Hematopoietic multipotent progenitor cell (in vitro differentiated cells): ENCODE measurements around the gene LRRC4C. TPM values are rescaled to one million over a fixed set of nuclear protein-coding genes. Genes with fewer than 3 reads are reported as not detected.
"Not testable (repeated sequence)": the region's sequence is repeated elsewhere in the genome, so short reads cannot be mapped to it uniquely, and the experiment has no call there.

ENCODE experiments used
- DNase-seq, 3 donors: peaks; one replicate each; pipeline ENCODE4 v3.0.0-alpha.2; 2011 to 2015; ENCODE audit warnings: low read depth in 2 of 3, low spot score in 2 of 3
- total RNA-seq: library from RNA; depleted of rRNA; stranded (reverse); fragments of >200 nt; gene quantifications from one replicate; pipeline ENCODE4 v1.2.3, GENCODE V29; 2012

Gene LRRC4C
- total RNA-seq, 1 donor: 1.9 TPM

DNA sequence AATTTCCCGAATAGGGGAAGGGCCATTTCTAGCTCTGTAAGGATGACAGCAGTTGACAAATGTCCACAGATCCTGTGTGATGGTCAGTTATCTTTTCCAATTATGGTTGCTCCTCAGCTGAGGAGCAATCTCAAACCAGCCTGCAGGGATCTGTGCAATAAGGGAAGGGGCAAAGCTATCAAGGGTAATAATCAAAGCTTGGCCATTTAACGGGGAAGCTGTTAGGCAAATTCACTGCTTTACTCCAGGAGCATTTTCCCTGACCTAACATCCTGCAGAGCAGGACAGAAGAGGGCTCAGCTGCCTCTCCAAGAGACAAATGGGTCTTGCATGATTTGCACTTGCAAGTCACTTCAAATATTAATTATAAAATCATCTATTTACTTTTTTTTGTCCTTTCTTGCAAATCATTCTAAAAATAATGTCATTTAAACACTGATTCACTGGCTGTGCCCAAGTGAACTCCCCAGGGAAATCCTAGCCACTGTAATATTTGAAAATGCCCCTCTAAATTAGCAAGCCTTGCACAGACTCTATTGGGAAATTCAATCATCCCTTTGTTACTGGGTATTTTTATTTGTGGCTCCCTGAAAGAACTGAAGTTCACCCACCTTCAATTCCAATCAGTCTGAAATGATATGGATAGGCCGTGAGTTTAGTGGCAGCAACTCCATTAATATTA is 1256.7 kb downstream of the LRRC4C start:
- no peak for DNase-seq

DNA sequence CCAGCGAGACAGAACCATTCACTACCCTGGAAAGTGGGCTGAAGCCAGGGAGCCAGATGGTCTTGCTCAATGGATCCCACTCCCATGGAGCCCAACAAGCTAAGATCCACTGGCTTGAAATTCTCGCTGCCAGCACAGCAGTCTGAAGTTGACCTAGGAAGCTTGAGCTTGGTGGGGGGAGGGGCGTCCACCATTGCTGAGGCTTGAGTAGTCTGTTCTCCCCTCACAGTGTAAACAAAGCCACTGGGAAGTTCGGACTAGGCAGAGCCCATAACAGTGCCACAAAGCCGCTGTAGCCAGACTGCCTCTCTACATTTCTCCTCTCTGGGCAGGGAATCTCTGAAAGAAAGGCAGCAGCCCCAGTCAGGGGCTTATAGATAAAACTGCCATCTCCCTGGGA is 1266.9 kb downstream of the LRRC4C start:
- DNase-seq: not testable (repeated sequence)

DNA sequence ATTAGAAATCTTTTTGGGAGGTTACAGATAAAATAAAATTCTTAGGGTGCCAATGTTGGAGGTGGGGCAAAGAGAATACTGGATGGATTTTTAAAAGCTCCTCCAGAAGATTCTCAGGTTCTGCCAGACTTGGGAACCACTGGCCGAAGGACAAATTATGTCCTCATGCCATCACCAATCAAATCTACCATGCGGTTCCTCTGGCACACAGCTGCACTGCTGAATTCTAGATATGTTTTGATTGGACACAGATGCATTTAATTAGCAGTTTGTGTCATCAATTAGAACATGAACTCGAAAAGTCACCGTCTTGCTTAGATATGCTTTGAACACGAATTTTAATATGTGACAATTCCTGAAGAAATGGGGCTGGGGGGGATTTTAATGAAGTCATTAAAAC is 1269.2 kb downstream of the LRRC4C start:
- DNase-seq: no peak

DNA sequence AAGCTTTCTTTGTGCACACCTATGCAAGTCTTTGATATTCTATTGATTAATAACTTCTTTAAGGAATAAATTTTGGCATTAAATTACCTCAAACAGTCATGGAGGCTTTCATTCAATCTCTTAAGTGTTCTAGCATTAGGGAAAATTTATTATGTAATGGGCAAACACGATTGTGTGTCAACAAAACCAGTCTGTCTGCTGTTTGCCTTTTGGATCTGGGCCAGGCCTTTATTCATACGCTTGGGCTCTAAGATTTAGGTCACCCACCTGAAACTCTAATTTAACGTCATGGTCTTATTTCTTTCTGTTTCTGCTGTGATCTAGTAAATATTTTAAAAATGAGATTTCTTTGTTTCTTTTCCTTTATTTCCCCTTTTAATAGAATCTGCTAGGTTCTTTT is 1270.6 kb downstream of the LRRC4C start:
- DNase-seq: no peak

DNA sequence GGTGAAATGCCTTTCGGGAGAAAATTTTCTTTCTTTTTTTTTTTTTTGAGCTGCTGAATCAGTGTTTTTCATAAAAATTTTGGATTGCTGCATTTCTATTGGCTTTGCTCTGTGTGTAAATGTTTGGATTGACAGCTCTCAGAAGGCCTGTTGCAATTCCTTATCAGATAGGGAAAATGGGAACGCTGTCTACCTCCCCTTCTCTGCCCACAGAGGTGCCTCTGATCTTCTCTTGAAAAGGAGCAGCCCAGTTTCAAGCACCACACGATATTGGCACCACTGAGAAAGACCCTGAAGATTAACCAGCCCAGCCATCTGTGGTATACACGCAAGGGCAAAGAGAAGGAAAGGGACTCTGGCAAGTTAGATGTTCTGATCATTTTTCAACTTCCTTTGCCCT is 1272.2 kb downstream of the LRRC4C start:
- no peak for DNase-seq

DNA sequence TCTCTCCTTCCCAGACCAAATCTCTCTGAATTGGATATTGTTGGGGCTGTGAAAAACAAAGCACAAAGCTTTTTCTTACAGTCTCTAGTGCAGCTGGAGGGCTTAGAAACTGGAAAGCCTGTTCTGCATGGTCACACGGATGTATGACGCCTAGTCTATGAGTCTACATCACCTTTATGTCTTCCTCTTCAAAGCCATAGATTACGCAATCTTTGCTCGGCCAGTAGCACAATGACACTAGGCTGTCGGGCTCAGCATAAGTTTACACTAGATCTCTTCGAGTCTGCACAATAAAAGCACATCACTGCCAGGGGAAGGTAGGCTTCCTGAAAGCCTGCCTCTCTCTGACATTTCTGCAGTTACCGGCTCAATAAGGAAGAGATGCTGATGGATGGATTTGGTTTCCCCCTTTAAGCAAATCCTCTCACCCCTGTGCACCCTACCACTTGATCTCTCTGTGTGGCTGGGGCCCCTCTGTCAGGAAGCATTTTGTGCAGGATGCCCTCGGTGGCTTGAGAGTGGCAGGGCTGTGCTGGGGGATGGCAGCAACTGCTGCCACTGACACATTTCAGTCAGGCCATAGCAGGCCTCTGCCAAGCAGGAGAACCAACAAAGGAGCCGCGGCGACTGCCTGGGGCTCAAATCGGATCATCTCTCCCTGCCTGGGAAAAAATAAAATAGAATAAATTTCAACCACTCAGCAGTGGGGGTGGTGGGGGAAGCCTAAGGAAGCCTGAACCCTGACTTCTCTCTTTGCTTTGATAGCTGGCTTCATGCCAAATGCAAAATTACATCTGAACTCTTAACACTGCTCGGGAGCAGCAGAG is 1272.8 kb downstream of the LRRC4C start:
- DNase-seq: peak in 1 of 3 donors; percentile 33

DNA sequence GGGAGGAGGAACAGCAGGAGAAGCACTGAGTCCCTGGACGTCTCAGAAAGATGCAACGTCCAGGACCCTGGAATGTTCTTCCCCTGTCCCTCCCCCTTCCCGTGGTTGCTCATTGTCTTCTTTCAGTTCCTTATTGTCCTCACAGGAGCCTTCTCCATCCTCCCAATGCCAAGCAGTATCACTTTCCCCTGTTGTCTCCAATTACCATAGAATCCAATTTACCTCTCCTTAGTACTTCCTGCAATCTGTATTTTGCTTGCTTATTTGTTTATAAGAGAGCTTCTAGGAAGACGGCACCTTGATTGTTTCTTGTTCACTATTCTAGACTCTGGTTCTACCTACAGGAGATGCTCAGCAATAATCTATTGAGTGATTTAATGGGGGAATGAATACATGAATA is 1273.7 kb downstream of the LRRC4C start:
- no peak for DNase-seq

DNA sequence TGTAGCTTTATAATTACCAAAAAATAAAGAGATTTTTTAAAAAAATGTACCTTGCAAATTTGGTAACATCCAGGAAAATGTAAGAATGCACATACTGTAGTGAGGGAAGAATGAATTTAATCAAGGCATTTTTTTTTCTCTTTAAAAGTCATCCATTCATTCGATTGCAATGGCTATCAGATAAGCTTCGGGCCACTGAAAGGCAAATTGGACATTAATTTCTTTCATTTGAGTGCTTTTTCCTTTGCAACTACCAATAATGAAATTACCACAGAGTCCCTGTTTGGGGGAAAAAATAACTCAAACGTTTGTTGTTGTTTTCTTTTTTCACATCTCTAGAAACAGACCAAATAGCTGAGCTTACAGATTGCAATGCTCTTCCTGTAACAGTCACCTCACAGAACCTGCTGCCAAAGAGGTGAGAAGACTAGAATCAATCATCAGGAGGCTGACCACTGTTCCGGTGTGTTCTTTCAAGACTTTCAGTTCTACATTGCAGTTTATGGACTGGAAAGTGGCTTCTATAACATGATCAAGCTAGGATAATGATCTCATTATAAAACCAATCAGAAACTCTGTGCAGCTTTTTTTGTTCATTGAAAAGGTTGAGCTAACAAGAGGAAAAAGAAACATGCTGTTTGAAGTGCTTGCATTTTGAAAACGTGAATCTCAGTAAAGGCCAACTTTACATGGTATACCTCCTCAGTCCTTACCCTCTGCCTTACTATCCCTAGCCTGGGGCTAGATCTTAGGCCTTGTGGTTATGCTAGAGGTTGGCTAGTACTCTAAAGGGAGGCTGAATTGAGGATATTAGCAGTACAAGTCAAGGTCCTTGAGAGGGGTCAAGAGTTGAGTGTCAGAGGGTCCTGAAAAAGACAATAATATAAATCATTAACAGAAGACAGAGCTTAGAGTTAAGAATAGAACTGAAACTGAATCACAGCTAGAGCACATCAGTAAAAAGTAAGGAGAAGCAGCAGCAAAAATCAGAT is 1276.1 kb downstream of the LRRC4C start:
- DNase-seq: no peak

DNA sequence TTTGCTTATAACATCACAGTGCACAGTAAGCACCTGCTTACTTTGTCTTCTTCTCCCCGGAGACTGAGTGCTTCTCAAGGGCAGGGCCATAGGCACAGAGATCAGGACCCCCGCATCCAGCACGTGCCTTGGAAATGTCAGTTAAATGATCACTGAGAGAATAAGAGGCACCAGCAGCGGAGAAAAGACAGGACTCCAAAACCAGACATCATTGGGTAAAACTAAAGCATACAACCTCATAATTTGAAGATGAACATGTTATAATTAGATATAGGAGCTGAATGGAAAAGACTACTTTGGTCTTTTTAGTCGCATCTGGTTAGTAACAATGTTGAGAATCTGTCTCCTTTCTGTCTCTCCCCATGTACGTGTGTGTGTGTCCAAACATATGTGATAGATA is 1279.9 kb downstream of the LRRC4C start:
- no peak for DNase-seq

DNA sequence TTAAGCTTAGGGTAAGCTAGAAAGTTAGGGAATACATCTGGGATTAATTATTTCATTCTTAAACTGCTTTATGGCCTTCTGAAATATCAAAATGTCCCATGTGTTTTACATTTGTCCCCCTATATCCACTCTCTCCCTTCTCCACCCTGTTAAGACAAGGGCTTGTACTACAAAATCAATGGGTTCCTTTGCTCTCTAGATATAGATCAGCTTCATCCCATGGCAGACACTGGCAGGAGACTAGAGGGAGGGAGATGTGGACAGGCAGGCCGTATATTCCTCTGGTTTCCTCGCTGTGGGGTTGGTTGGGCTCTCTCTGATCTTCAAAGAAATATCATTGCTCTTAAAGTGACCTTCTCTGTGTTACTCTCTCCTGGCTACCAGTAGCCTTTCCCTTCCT is 1281.0 kb downstream of the LRRC4C start:
- DNase-seq: no peak

DNA sequence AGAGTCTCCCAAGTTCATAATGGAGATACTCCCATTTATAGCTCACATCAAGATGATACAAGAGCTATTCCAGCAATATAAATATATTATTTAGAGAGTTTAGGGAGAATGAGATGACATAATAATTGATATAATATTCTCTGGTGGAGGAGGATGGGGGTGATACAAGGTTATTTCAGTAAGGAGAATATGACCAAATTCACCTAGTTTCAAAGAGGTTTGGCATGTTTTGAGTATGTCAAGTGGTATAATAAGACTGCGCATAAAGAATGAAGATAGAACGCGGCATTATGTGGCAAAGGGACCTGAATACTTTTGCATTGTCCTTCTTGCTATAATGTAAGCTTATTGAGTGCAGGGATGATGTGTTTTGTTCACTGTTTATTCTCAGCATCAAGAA is 1283.5 kb downstream of the LRRC4C start:
- DNase-seq: no peak

DNA sequence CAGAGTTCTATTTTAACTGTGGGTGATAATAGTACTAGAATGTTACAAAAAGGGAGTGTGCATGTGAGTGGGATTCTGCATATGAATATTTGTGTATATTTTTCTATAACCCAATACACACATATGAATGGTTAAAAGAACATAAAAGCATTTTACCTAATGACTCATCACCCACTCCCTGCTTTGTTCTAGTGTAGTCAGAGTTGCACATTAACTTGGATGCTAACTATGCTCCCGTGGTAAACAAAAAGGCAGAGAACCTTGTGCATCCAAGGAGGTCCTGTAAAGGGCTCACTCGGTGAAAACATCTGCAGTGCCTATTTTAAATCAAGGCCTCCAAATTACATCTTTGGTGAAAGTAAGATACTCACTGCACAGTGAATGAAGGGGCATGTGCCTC is 1289.4 kb downstream of the LRRC4C start:
- no peak for DNase-seq

DNA sequence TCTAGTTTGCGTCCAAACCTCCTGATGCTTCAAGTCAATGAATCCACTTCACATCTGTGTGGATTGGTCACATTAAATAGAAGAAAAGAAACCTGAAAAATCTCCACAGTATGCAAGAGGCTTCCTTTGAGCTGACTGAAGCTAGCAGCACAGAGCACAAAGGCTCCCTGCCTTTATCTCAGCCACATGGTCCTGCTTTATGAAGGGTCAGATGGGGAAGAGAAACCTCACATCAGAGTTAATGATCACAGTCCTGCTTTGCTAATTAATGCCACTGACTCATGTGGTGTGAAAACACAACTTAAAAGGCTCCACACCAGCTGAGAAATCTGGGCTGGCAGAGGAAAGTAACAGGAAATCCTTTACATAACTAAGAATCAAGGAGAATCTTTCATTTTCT is 1291.0 kb downstream of the LRRC4C start:
- no peak for DNase-seq

DNA sequence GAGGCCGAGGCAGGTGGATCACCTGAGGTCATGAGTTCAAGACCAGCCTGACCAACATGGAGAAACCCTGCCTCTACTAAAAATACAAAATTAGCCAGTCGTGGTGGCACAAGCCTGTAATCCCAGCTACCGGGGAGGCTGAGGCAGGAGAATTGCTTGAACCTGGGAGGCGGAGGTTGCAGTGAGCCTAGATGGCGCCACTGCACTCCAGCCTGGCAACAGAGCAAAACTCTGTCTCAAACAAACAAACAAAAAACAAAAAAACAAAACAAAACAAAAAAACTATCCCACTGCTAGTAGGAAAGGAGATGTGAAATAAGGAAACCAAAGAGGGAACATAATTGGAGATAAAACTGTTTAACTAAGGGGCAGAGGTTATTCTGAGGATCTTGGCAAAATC is 1291.6 kb downstream of the LRRC4C start:
- DNase-seq: not testable (repeated sequence)

DNA sequence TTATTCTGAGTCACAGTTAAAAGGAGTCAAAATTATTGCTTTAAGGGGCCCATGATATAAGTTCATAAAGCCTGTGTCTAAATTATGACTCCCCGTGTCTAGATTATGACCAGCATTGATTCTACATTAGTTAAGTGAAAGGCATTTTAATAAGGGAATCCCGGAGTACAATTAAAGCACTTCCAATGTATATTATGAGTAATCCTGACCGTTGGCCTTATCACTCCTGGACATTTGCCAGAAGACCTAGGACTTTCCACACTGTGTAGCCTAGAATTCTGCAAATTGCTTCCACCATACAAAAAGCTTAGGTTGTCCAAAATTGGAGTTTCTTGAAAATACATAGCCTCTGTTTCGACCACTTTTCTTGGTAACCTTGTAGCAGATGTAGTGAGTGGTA is 1292.6 kb downstream of the LRRC4C start:
- no peak for DNase-seq

DNA sequence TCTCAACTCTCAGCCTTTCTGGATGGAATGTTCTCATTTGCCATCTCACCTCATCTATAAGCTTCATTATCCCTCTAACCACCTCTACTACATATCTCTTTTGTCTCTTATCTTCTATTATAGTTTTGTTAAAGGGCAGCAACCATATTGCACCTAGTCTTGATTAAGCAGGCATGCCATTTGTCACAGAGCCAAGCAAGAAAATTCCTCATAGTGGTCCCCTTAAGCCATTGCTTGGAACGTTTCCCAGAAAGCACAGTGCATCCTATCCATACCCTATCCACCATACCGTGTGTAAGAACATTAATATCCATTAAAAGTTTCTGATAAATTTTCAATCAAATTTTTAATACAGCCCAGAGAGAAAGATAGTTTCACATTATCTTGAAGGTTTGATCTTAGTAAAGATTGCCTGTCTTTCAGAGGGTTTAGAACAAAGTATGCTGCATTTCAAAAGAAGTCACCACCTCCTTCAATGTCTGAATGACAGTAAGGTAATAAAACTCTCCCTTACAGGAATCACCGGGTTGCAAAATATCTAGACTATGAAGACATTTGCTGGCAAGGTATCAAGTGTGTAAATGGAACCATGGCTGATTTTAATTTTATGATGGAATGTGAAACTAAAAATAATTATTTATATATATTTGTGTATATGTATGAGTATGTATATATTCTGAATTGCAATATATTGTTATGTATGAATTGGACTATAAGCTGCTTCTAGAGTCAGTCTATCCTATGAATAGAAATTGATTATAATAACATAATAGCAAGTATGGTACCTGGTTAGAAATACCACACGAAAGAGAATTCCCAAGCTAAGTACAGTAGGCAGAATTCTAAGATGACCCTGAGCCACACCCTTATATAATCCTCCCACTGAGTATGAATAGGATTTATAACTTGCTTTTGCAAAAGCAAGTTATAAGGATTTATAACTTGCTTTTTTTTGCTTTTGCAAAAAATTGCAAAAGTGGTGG is 1296.3 kb downstream of the LRRC4C start:
- DNase-seq: no peak

DNA sequence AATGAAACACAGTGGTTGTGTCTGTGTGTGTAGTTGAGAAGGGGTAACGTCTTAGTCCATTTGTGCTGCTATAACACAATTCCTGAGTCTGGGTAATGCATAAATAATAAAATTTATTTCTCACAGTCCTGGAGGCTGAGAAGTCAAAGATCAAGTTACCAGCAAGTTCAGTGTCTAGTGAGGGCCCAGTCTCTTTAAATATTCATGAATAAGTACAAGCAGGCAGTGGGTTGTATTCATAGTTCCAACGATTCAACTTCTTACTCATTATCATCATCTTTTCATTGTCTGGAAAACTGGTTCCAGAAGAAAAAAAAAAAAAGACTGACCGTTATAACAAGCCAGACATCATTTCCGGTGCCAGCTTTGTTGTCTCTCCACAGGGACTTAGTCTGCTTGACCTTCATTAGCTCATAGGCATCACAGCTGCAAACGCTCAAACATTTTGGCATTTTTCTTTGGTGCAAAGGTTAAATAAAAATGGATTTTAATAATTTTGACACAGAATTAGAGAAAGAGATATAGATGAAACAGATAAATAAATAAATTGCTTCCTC is 1297.5 kb downstream of the LRRC4C start:
- no peak for DNase-seq

DNA sequence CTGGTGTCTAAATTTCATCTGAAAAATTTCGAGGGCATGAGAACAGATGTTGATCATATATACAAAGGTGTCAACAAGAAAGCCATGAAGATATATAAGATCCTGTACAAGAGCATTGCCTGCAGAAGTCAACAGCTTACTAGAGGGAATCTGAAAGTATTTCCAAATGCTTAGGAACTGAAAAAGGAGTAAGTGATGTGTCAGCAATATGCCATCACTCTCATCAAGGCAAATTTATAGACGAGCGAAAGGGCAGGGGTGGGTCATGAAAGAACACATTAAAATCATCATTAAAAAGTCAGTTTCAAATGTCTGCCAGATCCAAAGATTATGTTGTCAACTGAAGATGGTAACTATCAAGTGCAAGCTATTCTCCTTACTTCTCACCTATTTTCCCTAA is 1299.0 kb downstream of the LRRC4C start:
- no peak for DNase-seq

DNA sequence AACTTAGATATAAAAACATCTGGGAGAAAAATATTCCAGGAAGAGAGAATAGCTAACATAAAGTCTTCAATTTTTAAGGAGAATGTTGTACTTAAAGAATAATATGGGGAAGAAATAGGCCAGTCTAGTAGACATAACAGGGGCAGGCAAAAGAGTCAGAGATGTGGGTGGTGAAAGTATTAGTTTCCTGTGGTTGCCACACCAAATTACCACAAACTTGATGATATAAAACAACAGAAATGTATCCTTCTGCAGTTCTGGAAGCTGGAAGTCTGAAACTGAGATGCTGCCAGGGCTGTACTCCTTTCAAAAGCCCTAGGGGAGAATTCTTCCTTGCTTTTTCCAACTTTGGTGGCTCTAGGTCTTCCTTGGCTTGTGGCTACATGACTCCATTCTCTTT is 1309.7 kb downstream of the LRRC4C start:
- no peak for DNase-seq

DNA sequence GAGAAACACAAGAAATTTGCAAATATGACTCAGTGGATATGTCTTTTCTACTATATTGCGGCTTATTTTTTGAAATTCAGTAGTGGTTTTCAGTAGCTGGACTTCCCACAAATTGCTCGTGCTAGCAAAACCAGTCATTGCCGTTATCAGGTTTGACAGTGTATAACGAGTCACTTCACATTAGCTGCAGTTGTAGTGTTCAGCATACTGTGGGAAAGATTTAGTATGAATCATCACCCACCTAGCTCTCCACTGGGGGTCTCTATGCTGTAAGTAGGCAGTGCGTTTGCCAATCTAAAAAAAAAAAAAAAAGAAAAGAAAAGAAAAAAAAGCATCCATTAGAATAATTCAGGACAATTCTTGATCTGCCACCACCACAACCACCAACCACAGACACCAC is 1318.9 kb downstream of the LRRC4C start:
- DNase-seq: no peak
